Mesendoderm (in vitro differentiated cells): Measurements from ENCODE around the gene AK8. TPM values are rescaled to one million over a fixed set of nuclear protein-coding genes. Genes with fewer than 3 reads are reported as not detected.

Source experiments
- DNase-seq: peaks from one replicate; pipeline ENCODE4 v3.0.0; 2013
- H2AK5ac ChIP-seq: 2 replicates; pipeline ENCODE4 v1.6.1; 2013; ENCODE audit warnings: low read length, inconsistent platforms
- H2BK120ac ChIP-seq: 2 replicates; pipeline ENCODE4 v1.6.1; 2013; ENCODE audit warnings: low read depth, mild to moderate bottlenecking, low read length, moderate library complexity, mixed read lengths
- H2BK15ac ChIP-seq: replicated peaks from 2 replicates; pipeline ENCODE4 v1.6.1; 2013; ENCODE audit warnings: low read depth, mild to moderate bottlenecking, moderate library complexity
- H2BK5ac ChIP-seq: 2 replicates; pipeline ENCODE4 v1.6.1; 2013; ENCODE audit warnings: low read length, inconsistent platforms
- H3K18ac ChIP-seq: 2 replicates; pipeline ENCODE4 v1.6.1; 2013; ENCODE audit warnings: mild to moderate bottlenecking, low read length, mixed read lengths
- H3K23ac ChIP-seq: one replicate; pipeline ENCODE4 v1.6.1; 2013; ENCODE audit warnings: low read length
- H3K27ac ChIP-seq: 2 replicates; pipeline ENCODE4 v1.5.1; 2013; ENCODE audit warnings: low read depth, mild to moderate bottlenecking, inconsistent platforms, low read length, moderate library complexity
- H3K27me3 ChIP-seq: 2 replicates; pipeline ENCODE4 v1.6.1; 2013; ENCODE audit warnings: low read length, control low read depth, mild to moderate bottlenecking, inconsistent platforms; ENCODE audit not compliant: insufficient read depth, poor library complexity
- H3K36me3 ChIP-seq: 2 replicates; pipeline ENCODE4 v1.6.1; 2013; ENCODE audit warnings: low read length, inconsistent platforms; ENCODE audit not compliant: control insufficient read depth, insufficient read depth
- H3K4ac ChIP-seq: one replicate; pipeline ENCODE4 v1.6.1; 2013; ENCODE audit warnings: low read depth, mild to moderate bottlenecking, low read length, moderate library complexity
- H3K4me1 ChIP-seq: 2 replicates; pipeline ENCODE4 v1.6.1; 2013; ENCODE audit warnings: low read depth, low read length, inconsistent platforms; ENCODE audit not compliant: control insufficient read depth
- H3K4me2 ChIP-seq: 2 replicates; pipeline ENCODE4 v1.6.1; 2013; ENCODE audit warnings: low read length
- H3K4me3 ChIP-seq: 2 replicates; pipeline ENCODE4 v1.5.1; 2013; ENCODE audit warnings: mild to moderate bottlenecking, low read length
- H3K56ac ChIP-seq: one replicate; pipeline ENCODE4 v1.6.1; 2013; ENCODE audit warnings: low read length
- H3K79me1 ChIP-seq: 2 replicates; pipeline ENCODE4 v1.6.1; 2013; ENCODE audit warnings: low read length, inconsistent platforms
- H3K79me2 ChIP-seq: 2 replicates; pipeline ENCODE4 v1.6.1; 2013; ENCODE audit warnings: mild to moderate bottlenecking, low read length; ENCODE audit not compliant: control insufficient read depth, insufficient read depth
- H3K9ac ChIP-seq: 2 replicates; pipeline ENCODE4 v1.6.1; 2013; ENCODE audit warnings: low read length, inconsistent platforms
- H4K5ac ChIP-seq: one replicate; pipeline ENCODE4 v1.6.1; 2013; ENCODE audit warnings: low read length
- H4K8ac ChIP-seq: one replicate; pipeline ENCODE4 v1.6.1; 2013; ENCODE audit warnings: low read depth, mild to moderate bottlenecking, control low read depth, low read length, moderate library complexity
- WGBS: extraction: QIAGEN DNeasy Blood & Tissue Kit; methylation state at CpG from one replicate; pipeline ENCODE4 v1.1.7; 2013; ENCODE audit warnings: low lambda C conversion rate, missing lambda C conversion rate; ENCODE audit not compliant: insufficient coverage; ENCODE audit errors: extremely low coverage; 5-methylcytosine and 5-hydroxymethylcytosine counted together
- polyA plus RNA-seq, 2 experiments: library from polyadenylated mRNA; stranded (reverse); fragments of 200-250 nt; gene quantifications; one replicate each; pipeline ENCODE4 v1.2.3, GENCODE V29; 2013

The AK8 gene
- polyA plus RNA-seq (2013, experiment 1 of 2): 0.24 TPM
- polyA plus RNA-seq (2013, experiment 2 of 2): 0.15 TPM

GRCh38 chr9:132877824-132878694 lies at the start of gene AK8:
Gene AK8, minus strand, starts transcription at chr9:132878284. Its CDS starts 29 bp downstream, at chr9:132878255.
- Histone ChIP-seq H4K8ac (no peak within 1 kb of the TSS), H2BK5ac (no peak within 1 kb of the TSS), H2AK5ac (no peak within 1 kb of the TSS), H3K4me2 (peak within 1 kb of the TSS; percentile 94), H3K9ac (peak within 1 kb of the TSS; percentile 82), H3K4me3 (peak within 1 kb of the TSS; percentile 90), H3K79me1 (no peaks in the 10 kb centered on the region), H3K56ac (peak within 1 kb of the TSS; percentile 94), H3K27me3 (no peaks in the 10 kb centered on the region), H2BK120ac (no peak within 1 kb of the TSS), H3K18ac (peak within 1 kb of the TSS; percentile 22), H3K36me3 (no peaks in the 10 kb centered on the region), H3K79me2 (no peaks in the 10 kb centered on the region), H3K4ac (peak within 1 kb of the TSS; percentile 28), H3K4me1 (no peaks in the 10 kb centered on the region), H3K23ac (no peak within 1 kb of the TSS), H3K27ac (no peak within 1 kb of the TSS), H4K5ac (no peak within 1 kb of the TSS), H2BK15ac (no peak within 1 kb of the TSS)
- peak; percentile 79 for DNase-seq
- WGBS: no CpG with 5 or more reads among the region's 89 CpGs

GRCh38 chr9:132927704-132928103 lies 49.6 kb upstream of the AK8 start:
- Histone ChIP-seq H3K79me2 (no peaks in the 10 kb centered on the region), H3K23ac (no peak overlapping the region), H3K4me3 (no peak overlapping the region), H3K4me1 (no peaks in the 10 kb centered on the region), H3K56ac (no peak overlapping the region), H3K27ac (no peak overlapping the region), H3K4ac (no peak overlapping the region), H3K79me1 (peaks cover 1% of the 10 kb centered on the region), H4K8ac (no peak overlapping the region), H2BK15ac (no peak overlapping the region), H3K9ac (no peak overlapping the region), H2BK5ac (no peak overlapping the region), H3K27me3 (no peaks in the 10 kb centered on the region), H3K36me3 (peaks cover 2% of the 10 kb centered on the region), H3K18ac (no peak overlapping the region), H2AK5ac (no peak overlapping the region), H4K5ac (no peak overlapping the region), H3K4me2 (no peak overlapping the region), H2BK120ac (no peak overlapping the region)
- no peak for DNase-seq
- WGBS: no CpG with 5 or more reads among the region's 7 CpGs

- no peak overlapping the region for H2BK15ac ChIP-seq
- no peaks in the 10 kb centered on the region for H3K79me1 ChIP-seq
- no peak overlapping the region for H2BK5ac ChIP-seq
- no peaks in the 10 kb centered on the region for H3K79me2 ChIP-seq
- H2BK120ac ChIP-seq: no peak overlapping the region
- H4K8ac ChIP-seq: no peak overlapping the region
- H3K23ac ChIP-seq: no peak overlapping the region
- H2AK5ac ChIP-seq: no peak overlapping the region
- no peak overlapping the region for H3K56ac ChIP-seq
- H3K18ac ChIP-seq: no peak overlapping the region
- no peak overlapping the region for H3K4ac ChIP-seq
- H3K27ac ChIP-seq: no peak overlapping the region
- no CpG with 5 or more reads among the region's 9 CpGs for WGBS
- H3K27me3 ChIP-seq: no peaks in the 10 kb centered on the region
- no peak overlapping the region for H3K4me2 ChIP-seq
- DNase-seq: no peak
- H4K5ac ChIP-seq: no peak overlapping the region
- no peak overlapping the region for H3K4me3 ChIP-seq
- H3K9ac ChIP-seq: no peak overlapping the region
- H3K36me3 ChIP-seq: peaks cover 6% of the 10 kb centered on the region
- H3K4me1 ChIP-seq: no peaks in the 10 kb centered on the region
These were observed 45.3 kb upstream of the AK8 start for GRCh38 chr9:132923346-132923902.

GRCh38 chr9:132919614-132920268 lies 41.7 kb upstream of the AK8 start:
- no CpG with 5 or more reads among the region's 7 CpGs for WGBS
- no peak overlapping the region for H3K4ac ChIP-seq
- no peak overlapping the region for H3K18ac ChIP-seq
- no peaks in the 10 kb centered on the region for H3K27me3 ChIP-seq
- peaks cover 4% of the 10 kb centered on the region for H3K36me3 ChIP-seq
- no peak overlapping the region for H2AK5ac ChIP-seq
- no peaks in the 10 kb centered on the region for H3K79me2 ChIP-seq
- no peak overlapping the region for H3K9ac ChIP-seq
- no peak overlapping the region for H3K4me3 ChIP-seq
- no peak overlapping the region for H4K5ac ChIP-seq
- no peak overlapping the region for H4K8ac ChIP-seq
- H2BK120ac ChIP-seq: no peak overlapping the region
- H3K23ac ChIP-seq: no peak overlapping the region
- H3K27ac ChIP-seq: no peak overlapping the region
- no peak overlapping the region for H2BK15ac ChIP-seq
- H3K4me1 ChIP-seq: no peaks in the 10 kb centered on the region
- H2BK5ac ChIP-seq: no peak overlapping the region
- no peaks in the 10 kb centered on the region for H3K79me1 ChIP-seq
- DNase-seq: no peak
- H3K4me2 ChIP-seq: no peak overlapping the region
- H3K56ac ChIP-seq: no peak overlapping the region

- Histone ChIP-seq H2BK5ac (no peak overlapping the region), H3K4me2 (no peak overlapping the region), H3K23ac (no peak overlapping the region), H2BK15ac (no peak overlapping the region), H3K79me1 (no peaks in the 10 kb centered on the region), H3K4me1 (no peaks in the 10 kb centered on the region), H4K5ac (no peak overlapping the region), H3K9ac (no peak overlapping the region), H4K8ac (no peak overlapping the region), H2AK5ac (no peak overlapping the region), H3K79me2 (no peaks in the 10 kb centered on the region), H3K56ac (no peak overlapping the region), H3K27me3 (no peaks in the 10 kb centered on the region), H2BK120ac (no peak overlapping the region), H3K27ac (no peak overlapping the region), H3K36me3 (peaks cover 9% of the 10 kb centered on the region), H3K18ac (no peak overlapping the region), H3K4ac (no peak overlapping the region), H3K4me3 (no peak overlapping the region)
- no CpG with 5 or more reads among the region's 6 CpGs for WGBS
- no peak for DNase-seq
These were observed 36.8 kb upstream of the AK8 start for GRCh38 chr9:132914924-132915323.
